OCI-M2 (cell line): ENCODE results near the gene SAG.

Experiments used
- DNase-seq: peaks from one replicate; lab custom pipeline; 2025; ENCODE audit not compliant: unreplicated experiment; lab: John Stamatoyannopoulos, UW

The SAG gene

GRCh38 chr2:233375490-233376314 lies 68.1 kb downstream of the SAG start:
- DNase-seq: no peak

- no peak for DNase-seq
These were observed 71.4 kb downstream of the SAG start for GRCh38 chr2:233379034-233379433.

- DNase-seq: no peak
These were observed 71.8 kb downstream of the SAG start for GRCh38 chr2:233379441-233379840.

- DNase-seq: no peak
These were observed 72.7 kb downstream of the SAG start for GRCh38 chr2:233380132-233380895.

- DNase-seq: no peak
These were observed 73.5 kb downstream of the SAG start for GRCh38 chr2:233380995-233381637.

- no peak for DNase-seq
These were observed 74.0 kb downstream of the SAG start for GRCh38 chr2:233381638-233381995.

- no peak for DNase-seq
These were observed 76.4 kb downstream of the SAG start for GRCh38 chr2:233384015-233384414.

GRCh38 chr2:233384811-233385488 lies 77.3 kb downstream of the SAG start:
- DNase-seq: no peak

GRCh38 chr2:233385489-233386044 lies 78.0 kb downstream of the SAG start:
- DNase-seq: no peak

GRCh38 chr2:233386382-233387041 lies 78.9 kb downstream of the SAG start:
- no peak for DNase-seq

- DNase-seq: no peak
These were observed 79.6 kb downstream of the SAG start for GRCh38 chr2:233387225-233387624.

GRCh38 chr2:233387667-233388528 lies 80.3 kb downstream of the SAG start:
- DNase-seq: no peak

GRCh38 chr2:233389601-233390125 lies 82.0 kb downstream of the SAG start:
- DNase-seq: no peak

GRCh38 chr2:233395687-233396086 lies 88.1 kb downstream of the SAG start:
- DNase-seq: no peak
